Ishikawa (cell line): ENCODE data around the gene NAALAD2.

Source experiments
- CEBPB ChIP-seq: IDR thresholded peaks from 2 replicates; pipeline ENCODE4 v1.6.1; 2012
- CREB1 ChIP-seq: IDR thresholded peaks from 2 replicates; pipeline ENCODE4 v1.6.1; 2012; ENCODE audit warnings: low read depth
- EGR1 ChIP-seq: IDR thresholded peaks from 2 replicates; pipeline ENCODE4 v1.6.1; 2012
- EP300 ChIP-seq: IDR thresholded peaks from 2 replicates; pipeline ENCODE4 v1.6.1; 2012; ENCODE audit warnings: borderline replicate concordance
- FOXM1 ChIP-seq: IDR thresholded peaks from 2 replicates; pipeline ENCODE4 v1.6.1; 2012; ENCODE audit warnings: low read depth, borderline replicate concordance
- NFIC ChIP-seq: IDR thresholded peaks from 2 replicates; pipeline ENCODE4 v1.6.1; 2012
- RAD21 ChIP-seq: IDR thresholded peaks from 2 replicates; pipeline ENCODE4 v1.6.1; 2012; ENCODE audit warnings: low read depth
- TAF1 ChIP-seq: IDR thresholded peaks from 2 replicates; pipeline ENCODE4 v1.6.1; 2012; ENCODE audit warnings: low read depth, mild to moderate bottlenecking
- TCF12 ChIP-seq: IDR thresholded peaks from 2 replicates; pipeline ENCODE4 v1.6.1; 2012; ENCODE audit warnings: low read depth
- TEAD4 ChIP-seq: IDR thresholded peaks from 2 replicates; pipeline ENCODE4 v1.6.1; 2012
- YY1 ChIP-seq: IDR thresholded peaks from 2 replicates; pipeline ENCODE4 v1.6.1; 2012; ENCODE audit warnings: low read depth
- ZBTB7A ChIP-seq: IDR thresholded peaks from 2 replicates; pipeline ENCODE4 v1.6.1; 2012; ENCODE audit warnings: low read depth
- TF ChIP-seq, protein P1 (sequence below): IDR thresholded peaks from 2 replicates; pipeline ENCODE4 v1.6.1; 2012
- TF ChIP-seq, protein P2 (sequence below): IDR thresholded peaks from 2 replicates; pipeline ENCODE4 v1.6.1; 2012
- TF ChIP-seq, protein P3 (sequence below): IDR thresholded peaks from 2 replicates; pipeline ENCODE4 v1.6.1; 2012; ENCODE audit warnings: low read depth, mild to moderate bottlenecking

Gene NAALAD2

DNA sequence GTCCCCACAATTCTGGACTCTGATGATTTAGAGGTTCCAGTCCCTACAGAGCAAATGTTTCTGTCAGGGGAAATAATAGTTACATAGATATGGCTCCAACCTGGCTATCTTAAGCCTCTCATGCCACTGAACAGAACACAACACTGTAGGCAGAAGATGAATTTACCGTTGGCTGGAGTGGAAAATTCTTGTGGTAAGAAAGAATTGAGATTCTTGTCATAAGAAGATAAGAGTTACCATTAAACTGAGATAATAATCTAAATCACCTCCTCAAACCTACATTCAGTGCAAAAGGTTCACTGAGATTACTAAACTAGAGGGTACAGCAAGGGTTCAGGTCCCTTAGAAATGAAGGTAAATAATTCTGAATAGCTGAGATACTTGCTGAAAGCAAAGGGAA, 10.1 kb upstream of the NAALAD2 start:
- TF ChIP-seq FOXM1 (no peak), TCF12 (no peak), CEBPB (no peak), ZBTB7A (no peak), RAD21 (no peak), NFIC (no peak), CREB1 (no peak), YY1 (no peak), TEAD4 (no peak), EGR1 (no peak), TAF1 (no peak)
- TF ChIP-seq, protein P1, sequence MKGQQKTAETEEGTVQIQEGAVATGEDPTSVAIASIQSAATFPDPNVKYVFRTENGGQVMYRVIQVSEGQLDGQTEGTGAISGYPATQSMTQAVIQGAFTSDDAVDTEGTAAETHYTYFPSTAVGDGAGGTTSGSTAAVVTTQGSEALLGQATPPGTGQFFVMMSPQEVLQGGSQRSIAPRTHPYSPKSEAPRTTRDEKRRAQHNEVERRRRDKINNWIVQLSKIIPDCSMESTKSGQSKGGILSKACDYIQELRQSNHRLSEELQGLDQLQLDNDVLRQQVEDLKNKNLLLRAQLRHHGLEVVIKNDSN, result no peak
- TF ChIP-seq, protein P2, sequence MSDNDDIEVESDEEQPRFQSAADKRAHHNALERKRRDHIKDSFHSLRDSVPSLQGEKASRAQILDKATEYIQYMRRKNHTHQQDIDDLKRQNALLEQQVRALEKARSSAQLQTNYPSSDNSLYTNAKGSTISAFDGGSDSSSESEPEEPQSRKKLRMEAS, result no peak

DNA sequence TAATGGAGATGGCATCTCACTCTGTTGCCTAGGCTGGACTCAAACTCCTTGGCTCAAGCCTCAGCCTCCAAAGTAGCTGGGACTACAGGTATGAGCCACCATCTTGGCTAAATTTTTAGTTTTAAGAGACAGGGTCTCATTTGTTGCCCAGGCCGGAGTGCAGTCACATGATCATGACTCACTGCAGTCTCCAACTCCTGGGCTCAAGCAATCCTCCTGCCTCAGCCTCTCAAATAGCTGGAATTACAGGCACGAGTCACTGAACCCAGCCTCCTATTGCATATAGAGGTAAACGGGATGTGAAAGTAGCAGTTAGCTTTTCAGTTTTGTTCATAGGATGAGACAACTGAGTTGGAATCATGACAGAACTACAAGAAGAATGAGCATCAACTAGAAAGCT, 9.5 kb upstream of the NAALAD2 start:
- TF ChIP-seq, protein P3, sequence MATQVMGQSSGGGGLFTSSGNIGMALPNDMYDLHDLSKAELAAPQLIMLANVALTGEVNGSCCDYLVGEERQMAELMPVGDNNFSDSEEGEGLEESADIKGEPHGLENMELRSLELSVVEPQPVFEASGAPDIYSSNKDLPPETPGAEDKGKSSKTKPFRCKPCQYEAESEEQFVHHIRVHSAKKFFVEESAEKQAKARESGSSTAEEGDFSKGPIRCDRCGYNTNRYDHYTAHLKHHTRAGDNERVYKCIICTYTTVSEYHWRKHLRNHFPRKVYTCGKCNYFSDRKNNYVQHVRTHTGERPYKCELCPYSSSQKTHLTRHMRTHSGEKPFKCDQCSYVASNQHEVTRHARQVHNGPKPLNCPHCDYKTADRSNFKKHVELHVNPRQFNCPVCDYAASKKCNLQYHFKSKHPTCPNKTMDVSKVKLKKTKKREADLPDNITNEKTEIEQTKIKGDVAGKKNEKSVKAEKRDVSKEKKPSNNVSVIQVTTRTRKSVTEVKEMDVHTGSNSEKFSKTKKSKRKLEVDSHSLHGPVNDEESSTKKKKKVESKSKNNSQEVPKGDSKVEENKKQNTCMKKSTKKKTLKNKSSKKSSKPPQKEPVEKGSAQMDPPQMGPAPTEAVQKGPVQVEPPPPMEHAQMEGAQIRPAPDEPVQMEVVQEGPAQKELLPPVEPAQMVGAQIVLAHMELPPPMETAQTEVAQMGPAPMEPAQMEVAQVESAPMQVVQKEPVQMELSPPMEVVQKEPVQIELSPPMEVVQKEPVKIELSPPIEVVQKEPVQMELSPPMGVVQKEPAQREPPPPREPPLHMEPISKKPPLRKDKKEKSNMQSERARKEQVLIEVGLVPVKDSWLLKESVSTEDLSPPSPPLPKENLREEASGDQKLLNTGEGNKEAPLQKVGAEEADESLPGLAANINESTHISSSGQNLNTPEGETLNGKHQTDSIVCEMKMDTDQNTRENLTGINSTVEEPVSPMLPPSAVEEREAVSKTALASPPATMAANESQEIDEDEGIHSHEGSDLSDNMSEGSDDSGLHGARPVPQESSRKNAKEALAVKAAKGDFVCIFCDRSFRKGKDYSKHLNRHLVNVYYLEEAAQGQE, result no peak
- TF ChIP-seq FOXM1 (no peak), TEAD4 (no peak), ZBTB7A (no peak), TCF12 (no peak), EP300 (no peak), EGR1 (no peak), YY1 (no peak), CREB1 (no peak), CEBPB (no peak)

DNA sequence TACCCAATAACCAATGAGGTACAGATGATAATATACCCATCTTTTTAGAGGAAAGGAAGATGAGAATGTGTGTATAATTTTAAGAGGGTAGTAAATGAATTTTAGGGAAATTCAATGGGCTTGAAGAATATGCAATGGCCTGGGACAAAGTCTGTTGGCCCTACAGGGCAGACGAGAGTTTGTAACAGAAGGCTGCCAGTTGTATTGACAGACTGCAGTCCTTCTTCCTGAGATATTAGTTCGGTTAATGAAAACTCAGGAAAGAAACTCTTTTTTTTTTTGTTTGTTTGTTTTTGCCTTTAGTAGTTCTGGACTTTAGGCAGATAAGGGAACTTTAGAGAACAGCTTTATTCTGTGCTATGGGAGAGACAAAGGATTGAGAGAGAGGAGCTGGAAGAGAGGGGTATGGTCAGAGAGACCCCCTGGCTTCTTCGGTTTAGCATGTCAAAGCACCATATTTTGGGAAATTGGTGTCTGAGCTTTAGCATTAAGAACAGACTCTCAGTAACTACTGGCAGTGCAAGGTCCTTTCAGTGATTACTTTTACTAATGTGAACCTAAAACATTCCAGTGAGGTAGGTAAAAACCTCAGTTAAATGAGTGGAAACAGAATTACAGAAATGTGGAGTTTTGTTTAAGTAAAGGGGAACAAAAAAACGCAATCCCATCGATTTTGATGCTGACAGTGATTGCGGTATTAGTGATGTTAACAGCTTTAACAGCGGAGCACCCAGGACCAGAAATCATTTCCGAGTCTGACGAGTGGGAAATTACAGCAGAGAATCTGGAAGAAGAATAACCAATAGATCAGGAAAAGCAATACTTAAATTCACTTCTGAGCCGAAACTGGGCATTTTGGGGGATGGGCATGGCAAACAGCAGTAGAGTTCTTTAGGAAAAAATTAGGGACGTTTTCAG, 644 bp upstream of the NAALAD2 start:
- TF ChIP-seq TAF1 (no peak), TEAD4 (no peak)

DNA sequence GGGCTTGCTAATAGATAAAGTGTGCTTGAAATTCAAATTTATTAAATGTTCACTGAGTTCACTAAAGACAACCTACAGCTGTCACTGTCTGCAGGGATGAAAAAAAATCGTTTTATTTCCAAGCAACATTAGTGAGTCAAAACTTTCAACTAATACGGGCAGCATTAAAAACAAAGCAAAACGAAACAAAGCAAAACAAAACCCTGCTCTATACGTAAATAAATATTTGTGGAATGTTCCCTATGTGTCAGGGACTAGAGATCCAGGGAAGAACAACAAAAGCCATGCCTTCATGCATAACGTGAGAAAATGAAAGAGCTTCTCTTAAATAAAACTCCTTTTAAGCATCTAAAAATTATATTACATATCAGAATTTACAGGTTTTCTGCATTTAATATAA, 553 bp downstream of the NAALAD2 start:
- no peak for TF ChIP-seq FOXM1
- TF ChIP-seq, protein P1, result no peak
- no peak for TF ChIP-seq EP300
- no peak for TF ChIP-seq CREB1
- TF ChIP-seq CEBPB, result no peak
- TF ChIP-seq YY1, result no peak
- TF ChIP-seq TAF1, result no peak
- TF ChIP-seq NFIC, result no peak
- no peak for TF ChIP-seq TEAD4
- no peak for TF ChIP-seq EGR1
- TF ChIP-seq ZBTB7A, result no peak
- TF ChIP-seq, protein P2, result no peak
- TF ChIP-seq, protein P3, result no peak
- TF ChIP-seq TCF12, result no peak
- no peak for TF ChIP-seq RAD21

DNA sequence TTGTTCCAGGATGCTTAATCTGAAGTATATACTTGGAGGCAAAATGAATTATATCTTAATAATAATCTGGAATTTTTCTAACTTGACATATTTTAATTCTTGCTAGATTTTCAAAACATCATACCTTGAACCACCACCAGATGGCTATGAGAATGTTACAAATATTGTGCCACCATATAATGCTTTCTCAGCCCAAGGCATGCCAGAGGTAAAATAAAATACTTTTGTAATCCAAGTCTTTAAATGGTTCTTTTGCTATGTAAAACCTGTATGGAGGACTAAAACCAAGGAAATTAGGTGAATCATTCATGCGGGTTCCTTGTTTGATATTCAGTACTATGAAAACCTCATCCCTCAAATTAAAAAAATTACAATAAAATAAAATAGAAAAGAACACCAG, 14.4 kb downstream of the NAALAD2 start:
- TF ChIP-seq, protein P1, result no peak
- TF ChIP-seq, protein P3, result no peak
- no peak for TF ChIP-seq CREB1
- no peak for TF ChIP-seq EP300
- TF ChIP-seq, protein P2, result no peak
- no peak for TF ChIP-seq YY1
- TF ChIP-seq TEAD4, result no peak
- TF ChIP-seq EGR1, result no peak
- TF ChIP-seq TAF1, result no peak
- no peak for TF ChIP-seq TCF12
- TF ChIP-seq ZBTB7A, result no peak
- no peak for TF ChIP-seq FOXM1
